ENCODE results near the gene ROPN1B. TPM values are rescaled to one million over a fixed set of nuclear protein-coding genes. Genes with fewer than 3 reads are reported as not detected.
A peak's percentile ranks its signal among the peaks of the same experiment; 100 is the strongest.
"Not testable (repeated sequence)": the region's sequence is repeated elsewhere in the genome, so short reads cannot be mapped to it uniquely, and the experiment has no call there.

ROPN1B gene
- total RNA-seq, 1 donor from 2014 or later: 1.4 TPM

DNA sequence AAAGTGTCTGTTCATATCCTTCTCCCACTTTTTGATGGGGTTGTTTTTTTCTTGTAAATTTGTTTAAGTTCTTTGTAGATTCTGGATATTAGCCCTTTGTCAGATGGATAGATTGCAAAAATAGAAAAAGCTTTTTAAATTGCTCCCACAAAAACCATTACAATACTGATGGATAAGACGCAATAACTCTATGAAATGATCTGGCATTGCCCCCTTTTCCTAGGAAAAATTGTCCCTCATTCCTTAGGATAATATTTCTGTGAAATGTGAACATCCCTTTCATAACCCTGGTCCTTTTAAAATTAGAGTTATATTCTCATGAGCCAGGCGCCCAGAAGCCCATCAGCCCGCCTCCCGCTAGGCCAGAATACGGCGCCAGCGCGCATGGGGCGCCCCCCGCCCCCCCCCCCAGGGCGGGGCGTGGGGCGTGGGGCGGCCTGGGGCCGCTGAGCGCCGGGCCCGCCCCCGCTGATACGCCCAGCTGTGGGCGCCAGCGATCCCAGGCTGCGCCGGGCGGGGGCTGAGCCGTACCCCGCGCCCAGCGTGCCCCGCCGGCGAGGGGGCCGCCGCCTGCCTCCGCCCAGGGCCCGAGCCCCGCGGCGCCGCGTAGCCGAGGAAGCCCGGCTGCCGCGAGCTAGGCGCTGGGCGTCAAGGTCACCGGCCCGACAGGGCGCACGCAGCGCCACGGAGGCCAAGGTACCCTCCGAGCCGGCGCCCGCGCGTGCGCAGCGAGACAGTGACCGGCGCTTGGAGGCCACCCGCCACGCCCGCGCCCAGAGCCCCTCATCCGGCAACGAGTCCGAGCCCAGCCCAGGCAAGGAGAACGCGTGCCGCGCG, 11.1 kb upstream of the ROPN1B start:
- no peak for DNase-seq (ENCODE audit: low spot score)

GRCh38 chr3:125958511-125959316, 10.3 kb upstream of the ROPN1B start:
- DNase-seq (ENCODE audit: low spot score): no peak

DNA sequence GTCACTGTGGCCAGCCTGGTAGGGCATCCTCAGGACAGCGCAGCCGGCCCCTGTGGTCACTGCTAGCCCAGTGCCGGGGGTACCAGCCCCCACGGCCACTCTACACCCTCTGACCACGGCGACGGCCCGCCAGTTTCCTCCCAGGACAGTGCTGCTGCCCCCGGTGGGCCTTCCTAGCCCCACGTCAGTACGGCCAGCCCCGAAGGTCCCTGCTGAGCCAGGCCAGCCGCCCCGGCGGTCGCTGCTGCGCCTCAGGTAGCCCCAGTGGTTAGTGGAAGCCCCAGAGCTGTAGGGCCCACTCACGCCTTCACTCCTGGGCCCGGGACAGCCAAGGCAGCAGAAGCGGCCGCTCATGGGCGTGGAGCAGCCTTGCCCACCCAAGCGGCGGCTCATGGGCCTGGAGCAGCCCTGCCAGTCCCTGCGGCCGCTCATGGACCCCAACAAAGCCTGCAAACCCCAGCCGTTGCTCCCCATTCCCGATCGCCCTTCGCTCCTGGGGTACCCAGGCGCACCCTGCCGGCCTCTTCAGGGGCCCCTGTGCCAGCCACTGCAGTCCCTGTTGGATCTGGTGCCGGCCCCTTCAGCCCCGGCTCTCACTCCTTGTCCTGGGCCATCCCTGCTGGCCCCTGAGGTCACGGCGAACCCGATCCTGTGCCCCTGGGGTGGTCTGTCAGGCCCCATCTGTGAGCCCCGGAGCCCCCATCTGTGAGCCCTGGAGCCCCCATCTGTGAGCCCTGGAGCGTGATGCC, 9.5 kb upstream of the ROPN1B start:
- no peak for DNase-seq (ENCODE audit: low spot score)

GRCh38 chr3:125960066-125960424, 8.9 kb upstream of the ROPN1B start:
- no peak for DNase-seq (ENCODE audit: low spot score)

DNA sequence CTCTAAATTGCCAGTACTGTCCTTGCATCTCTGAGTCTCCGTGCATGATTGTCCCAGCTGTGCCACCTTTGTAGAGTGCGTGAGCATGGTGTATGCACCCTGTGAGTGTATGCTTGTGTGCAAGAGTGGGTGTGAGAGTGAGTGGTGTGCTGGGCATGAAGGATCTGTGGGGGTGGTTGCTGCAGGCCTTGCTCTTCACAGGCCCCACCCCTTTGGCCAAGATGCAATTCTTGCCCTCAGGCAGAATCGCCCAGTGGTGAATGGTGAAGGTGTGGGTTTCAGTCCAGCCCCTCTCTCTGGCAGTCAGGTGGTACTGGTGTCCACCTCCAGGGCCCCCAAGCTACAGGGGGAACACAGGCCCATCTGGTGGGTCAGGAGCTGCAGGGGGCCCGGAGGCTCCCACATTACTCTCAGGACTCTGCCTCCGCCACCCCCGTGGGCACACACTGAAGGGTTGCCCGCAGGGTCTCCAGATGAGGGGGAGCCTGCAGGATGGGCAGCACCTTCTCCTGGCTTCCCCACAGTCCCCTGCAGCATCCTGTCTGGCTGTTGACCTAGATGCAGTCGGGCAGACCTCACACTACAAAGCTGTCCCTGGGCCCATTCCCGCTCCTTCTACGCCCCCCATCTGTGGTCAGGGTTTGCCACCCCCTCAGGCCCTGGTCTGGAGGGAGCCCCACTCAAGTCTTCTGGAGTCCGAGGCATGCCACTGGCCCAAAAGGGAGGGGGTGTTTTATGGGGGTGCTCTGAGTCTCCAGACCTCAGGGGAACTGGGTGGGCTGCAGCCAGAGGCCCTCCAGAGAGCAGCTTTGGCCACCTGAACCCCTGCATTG, 8.3 kb upstream of the ROPN1B start:
- DNase-seq (ENCODE audit: low spot score): no peak

GRCh38 chr3:125961289-125961589, 7.7 kb upstream of the ROPN1B start:
- no peak for DNase-seq (ENCODE audit: low spot score)

GRCh38 chr3:125963834-125964233, 5.1 kb upstream of the ROPN1B start:
- DNase-seq (ENCODE audit: low spot score): not testable (repeated sequence)

DNA sequence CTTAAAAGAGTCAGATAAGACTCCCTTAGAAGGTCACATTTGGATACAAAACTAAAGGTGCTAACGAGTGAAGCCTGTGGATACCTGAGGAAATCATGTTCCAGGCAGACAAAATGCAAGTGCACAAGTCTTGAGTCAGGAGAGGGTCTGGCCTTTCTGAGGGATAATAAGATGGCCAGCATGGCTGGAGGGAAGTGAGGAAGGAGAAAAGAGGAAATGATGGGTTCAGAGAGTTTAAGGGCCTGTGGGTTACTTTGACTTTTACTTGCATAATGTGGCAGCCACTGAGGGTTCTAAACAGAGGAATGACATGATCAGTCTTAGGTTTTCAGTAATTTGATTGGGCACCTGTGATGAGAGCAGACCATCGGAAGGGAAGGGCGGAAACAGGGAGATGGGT, 3.5 kb upstream of the ROPN1B start:
- no peak for DNase-seq (ENCODE audit: low spot score)

- no peak for DNase-seq (ENCODE audit: low spot score)
Measured at GRCh38 chr3:125967156-125967555, 1.8 kb upstream of the ROPN1B start.

GRCh38 chr3:125968121-125968520, 857 bp upstream of the ROPN1B start:
- not testable (repeated sequence) for DNase-seq (ENCODE audit: low spot score)

GRCh38 chr3:125971997-125972944, 3.3 kb downstream of the ROPN1B start:
- not testable (repeated sequence) for DNase-seq (ENCODE audit: low spot score)

GRCh38 chr3:125975245-125976002, 6.4 kb downstream of the ROPN1B start:
- DNase-seq (ENCODE audit: low spot score): not testable (repeated sequence)

DNA sequence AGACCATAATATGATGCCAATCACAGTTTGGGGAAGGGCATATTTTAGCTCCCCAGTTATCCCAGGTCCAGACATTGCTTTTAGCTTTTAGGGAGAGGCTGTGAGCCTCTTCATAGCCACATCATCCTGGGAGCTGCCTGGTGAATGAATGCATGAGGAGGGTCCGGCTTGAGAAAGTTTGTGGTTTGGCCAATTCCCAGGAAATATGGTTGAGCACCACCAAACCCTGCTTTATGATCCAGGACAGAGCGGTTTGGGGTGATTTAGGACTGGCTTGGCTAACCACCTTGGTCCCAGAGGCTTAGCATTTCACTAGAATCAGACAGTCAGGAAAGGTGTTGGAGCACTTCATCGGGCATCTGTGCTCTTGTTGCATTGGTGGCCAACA, 7.0 kb downstream of the ROPN1B start:
- not testable (repeated sequence) for DNase-seq (ENCODE audit: low spot score)

GRCh38 chr3:125977104-125977503, 8.1 kb downstream of the ROPN1B start:
- DNase-seq (ENCODE audit: low spot score): not testable (repeated sequence)

- DNase-seq (ENCODE audit: low spot score): not testable (repeated sequence)
Measured at GRCh38 chr3:125984951-125985350, 16.0 kb downstream of the ROPN1B start.

DNA sequence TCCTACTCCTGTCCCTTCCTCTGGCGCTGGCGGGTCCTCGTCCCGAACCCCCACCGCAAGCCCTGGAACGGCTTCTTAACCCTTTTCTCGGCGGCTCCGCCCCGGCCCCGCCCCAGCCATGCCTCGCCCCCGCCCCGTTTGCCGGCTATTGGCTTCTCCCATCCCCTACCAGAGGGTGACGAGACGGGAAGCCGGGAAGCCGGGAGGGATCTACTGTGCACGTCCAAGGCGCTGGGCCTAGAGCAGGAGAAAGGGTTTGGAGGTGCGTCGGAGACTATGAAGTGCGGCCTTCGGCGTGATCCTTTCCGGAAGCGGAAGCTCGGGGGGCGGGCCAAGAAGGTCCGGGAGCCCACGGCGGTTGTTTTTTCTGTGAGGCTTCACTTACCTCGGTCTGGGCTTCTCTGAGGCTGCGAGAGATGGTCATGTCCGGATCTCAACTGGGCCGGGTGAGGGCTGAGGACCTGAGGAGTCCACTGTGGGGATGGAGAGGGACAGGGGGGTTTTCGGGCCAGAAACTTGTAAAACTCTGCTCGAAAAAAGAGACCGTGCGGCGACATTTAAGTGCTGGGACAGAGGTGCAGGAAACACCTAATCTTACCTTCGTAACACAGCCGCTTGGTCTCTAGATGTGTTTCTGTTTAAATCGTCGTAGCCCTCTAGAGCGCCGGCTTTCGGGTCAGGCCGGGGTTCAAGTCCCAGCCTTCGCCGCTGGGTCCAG, 21.4 kb downstream of the ROPN1B start:
- peak; percentile 90 for DNase-seq (ENCODE audit: low spot score)

GRCh38 chr3:125996751-125997150, 27.8 kb downstream of the ROPN1B start:
- not testable (repeated sequence) for DNase-seq (ENCODE audit: low spot score)

- no peak for DNase-seq (ENCODE audit: low spot score)
Measured at GRCh38 chr3:126002189-126002588, 33.2 kb downstream of the ROPN1B start.
